GM19467 (cell line): Measurements from ENCODE around the gene QRFP.

Source experiments
- ATAC-seq: cut with Tn5 transposase; IDR thresholded peaks from one replicate; pipeline ENCODE4 v1.9.1; 2021; ENCODE audit warnings: mild to moderate bottlenecking, moderate library complexity; ENCODE audit not compliant: unreplicated experiment

QRFP gene

GRCh38 chr9:130896233-130897014 is at the start of gene QRFP:
TSS of gene QRFP (minus strand) at chr9:130896812. CDS start at chr9:130893838, 2,974 bp downstream.
- ATAC-seq, result no peak

- no peak for ATAC-seq
These were observed 48.6 kb upstream of the QRFP start for GRCh38 chr9:130945173-130945572.

GRCh38 chr9:130944510-130945058 is 48.0 kb upstream of the QRFP start:
- ATAC-seq, result no peak

- no peak for ATAC-seq
These were observed 47.2 kb upstream of the QRFP start for GRCh38 chr9:130943777-130944176.

- no peak for ATAC-seq
These were observed 46.6 kb upstream of the QRFP start for GRCh38 chr9:130943221-130943620.

GRCh38 chr9:130942679-130943078 is 46.1 kb upstream of the QRFP start:
- ATAC-seq, result no peak

- no peak for ATAC-seq
These were observed 45.5 kb upstream of the QRFP start for GRCh38 chr9:130942084-130942483.

GRCh38 chr9:130940693-130941576 is 44.3 kb upstream of the QRFP start:
- no peak for ATAC-seq

GRCh38 chr9:130940027-130940549 is 43.5 kb upstream of the QRFP start:
- ATAC-seq, result no peak

- ATAC-seq, result no peak
These were observed 42.9 kb upstream of the QRFP start for GRCh38 chr9:130939405-130940026.

- ATAC-seq, result no peak
These were observed 42.2 kb upstream of the QRFP start, which contains the start of gene FIBCD1 for GRCh38 chr9:130938652-130939404. TSS of gene FIBCD1 (minus strand) at chr9:130939247. CDS start at chr9:130938607, 640 bp downstream.

GRCh38 chr9:130938184-130938651 is 41.6 kb upstream of the QRFP start:
- ATAC-seq, result no peak

- no peak for ATAC-seq
These were observed 40.8 kb upstream of the QRFP start for GRCh38 chr9:130937146-130938076.

GRCh38 chr9:130936285-130937117 is 39.9 kb upstream of the QRFP start:
- no peak for ATAC-seq

GRCh38 chr9:130935648-130936271 is 39.1 kb upstream of the QRFP start:
- no peak for ATAC-seq

- no peak for ATAC-seq
These were observed 38.4 kb upstream of the QRFP start for GRCh38 chr9:130934702-130935647.
